ENCODE measurements around the gene HNRNPA3.

The HNRNPA3 gene

GRCh38 chr2:177271981-177272666, 59.5 kb downstream of the HNRNPA3 start:
- DNase-seq (ENCODE audit: low read depth): no peak

- DNase-seq (ENCODE audit: low read depth): no peak
These were observed 60.2 kb downstream of the HNRNPA3 start for GRCh38 chr2:177272765-177273164.

GRCh38 chr2:177273408-177273807, 60.8 kb downstream of the HNRNPA3 start:
- no peak for DNase-seq (ENCODE audit: low read depth)
